Heart left ventricle (tissue), 16 donors: ENCODE data around the gene CALML5. TPM values are rescaled to one million over a fixed set of nuclear protein-coding genes. Genes with fewer than 3 reads are reported as not detected.
A peak's percentile ranks its signal among the peaks of the same experiment; 100 is the strongest.

Source experiments
- ATAC-seq, 4 donors: fragments of 200-7000 bp; cut with Tn5 transposase; one replicate each; pipeline ENCODE4 v1.9.1; 2020 to 2022; ENCODE audit warnings: moderate library complexity in 4 of 4, mild to moderate bottlenecking in 3 of 4, moderate number of reproducible peaks in 1 of 4
- DNase-seq, 5 donors: peaks; one replicate each; pipeline ENCODE4 v3.0.0-alpha.2; 2020
- H3K27ac ChIP-seq, 12 donors: fragments of 200-600 bp; sonication (generic) in 4 of 12; one replicate each; pipeline versions ENCODE4 v1.5.0 to v1.8.0; 2016 to 2022; ENCODE audit warnings: mild to moderate bottlenecking in 2 of 12
- H3K27me3 ChIP-seq, 9 donors: fragments of 200-600 bp; sonication (generic) in 2 of 9; one replicate each; pipeline versions ENCODE4 v1.5.1 to v1.8.0; 2016 to 2022; ENCODE audit warnings: mild to moderate bottlenecking in 3 of 9
- H3K36me3 ChIP-seq, 9 donors: fragments of 200-600 bp; sonication (generic) in 2 of 9; one replicate each; pipeline versions ENCODE4 v1.5.0 to v1.8.0; 2018 to 2022; ENCODE audit warnings: mild to moderate bottlenecking in 2 of 9
- H3K4me1 ChIP-seq, 12 donors: fragments of 200-600 bp; sonication (generic) in 4 of 12; one replicate each; pipeline versions ENCODE4 v1.5.0 to v1.8.0; 2016 to 2022; ENCODE audit warnings: mild to moderate bottlenecking in 3 of 12
- H3K4me3 ChIP-seq, 12 donors: fragments of 200-600 bp; sonication (generic) in 4 of 12; one replicate each; pipeline versions ENCODE4 v1.5.0 to v1.8.0; 2017 to 2022; ENCODE audit warnings: mild to moderate bottlenecking in 9 of 12, moderate library complexity in 4 of 12
- H3K9me3 ChIP-seq, 12 donors: fragments of 200-600 bp; sonication (generic) in 4 of 12; one replicate each; pipeline versions ENCODE4 v1.5.0 to v1.8.0; 2016 to 2022; ENCODE audit warnings: mild to moderate bottlenecking in 1 of 12
- POLR2A ChIP-seq, 2 donors: fragments of 450-650 bp; IDR thresholded peaks; one replicate each; pipeline ENCODE4 v1.6.1; 2017; ENCODE audit warnings: antibody characterized with exemption in 2 of 2, mild to moderate bottlenecking in 2 of 2, moderate library complexity in 2 of 2
- WGBS, 4 donors: extraction: QIAGEN DNeasy Blood & Tissue Kit in 2 of 4; methylation state at CpG; one replicate each; pipeline versions ENCODE4 v1.1.5 to v1.1.7; 2013 to 2018; 5-methylcytosine and 5-hydroxymethylcytosine counted together
- intact Hi-C, 10 donors: fragments of 100-400 bp; cut with DNase I; formaldehyde crosslinking; loops; one replicate each; pipeline versions ENCODE4 v1.11.1 to v1.14.2; 2022
- polyA plus RNA-seq, 2 donors: library from polyadenylated mRNA; stranded (reverse); fragments of 200-250 nt; gene quantifications; one replicate each; pipeline ENCODE4 v1.2.3, GENCODE V29; 2013
- total RNA-seq, 9 donors: library from RNA; depleted of rRNA in 2 of 9; stranded (reverse); fragments of >200 nt in 2 of 9; fragmentation: NEBNext Ultra II Directional in 3 of 9; extraction: Animal tissue kit (Norgen Biotek cat#: 25700) in 3 of 9; gene quantifications; one replicate each; pipeline versions ENCODE4 v1.1.0 to v1.2.4, GENCODE V29; 2016 to 2023
- TF ChIP-seq, protein P1 (sequence below), 12 donors: fragments of 200-600 bp; sonication (generic) in 4 of 12; IDR thresholded peaks; one replicate each; pipeline versions ENCODE4 v1.5.0 to v1.8.0; 2018 to 2022; ENCODE audit warnings: antibody characterized with exemption in 12 of 12, mild to moderate bottlenecking in 5 of 12
- donor health status: ischemic (EF 13 %, LVEDD 7.1; RV severe dilation, severe dysfunction).
- donor health status: healthy with polysubstance abuse.
- donor health status: DM: no; HTN: yes; CAD: no.
- donor health status: DM: no; HTN: no; CAD: no.
- donor health status: ischemic (EF 25% LVEDD 6.9; RV normal size, moderate dysfunction).
- donor health status: ischemic (EF 25% LVEDD 5.7; RV mildly dilated, moderate dysfunction).
- donor health status: healthy.
- donor health status: DM: yes; HTN: yes; CAD: no.
- donor health status: ischemic (EF 35%, LVEDD 5.7; RV mildly dilated, moderate dysfunction).
- donor health status: nonischemic (EF 11% LVEDD 7.7; RV severe dilation, severe dysfunction).
- donor health status: DM: yes; HTN: yes; CAD: no.
- donor health status: PGD.
- donor health status: ischemic (EF 29% LVEDD 5.4; RV normal size, mild dysfunction).
- donor health status: nonischemic (EF 23%, LVEDD 6.1; RV moderate dilation, normal function).

Gene CALML5
- total and polyA plus RNA-seq, 11 donors, result not detected

DNA sequence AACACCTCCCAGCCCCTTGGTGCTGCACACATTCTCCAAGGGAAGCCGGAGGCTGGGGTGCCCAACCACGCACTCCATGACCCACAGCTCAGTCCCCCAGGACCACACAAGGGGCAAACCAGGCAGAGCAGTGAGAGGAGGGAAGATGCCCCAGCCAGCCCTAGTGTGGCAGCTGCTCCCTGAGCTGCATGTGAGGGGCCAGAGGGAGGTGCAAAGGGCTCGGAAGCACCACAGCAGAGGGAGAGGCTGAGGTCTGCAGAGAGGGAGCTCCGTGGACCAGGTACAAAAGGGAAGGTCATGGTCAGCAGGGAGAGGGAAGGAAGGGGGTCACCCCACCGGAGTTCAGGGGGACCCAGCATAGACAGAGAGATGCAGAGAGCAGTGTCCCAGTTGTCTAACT lies 1.5 kb upstream of the CALML5 start:
- H3K4me1 ChIP-seq, result no peaks in the 10 kb centered on the region
- DNase-seq (no peak), ATAC-seq (no peak)
- H3K4me3 ChIP-seq, result no peak overlapping the region
- H3K36me3 ChIP-seq, result no peaks in the 10 kb centered on the region
- H3K27me3 ChIP-seq, result no peaks in the 10 kb centered on the region
- no peaks in the 10 kb centered on the region for H3K9me3 ChIP-seq
- intact Hi-C loops, result no loop called here
- WGBS, 4 donors, result 79 to 84% (median 81%) methylated on average over 5 of the region's 5 CpGs
- no peak for TF ChIP-seq POLR2A (IDR thresholded peaks at IDR 0.05)
- TF ChIP-seq, protein P1, sequence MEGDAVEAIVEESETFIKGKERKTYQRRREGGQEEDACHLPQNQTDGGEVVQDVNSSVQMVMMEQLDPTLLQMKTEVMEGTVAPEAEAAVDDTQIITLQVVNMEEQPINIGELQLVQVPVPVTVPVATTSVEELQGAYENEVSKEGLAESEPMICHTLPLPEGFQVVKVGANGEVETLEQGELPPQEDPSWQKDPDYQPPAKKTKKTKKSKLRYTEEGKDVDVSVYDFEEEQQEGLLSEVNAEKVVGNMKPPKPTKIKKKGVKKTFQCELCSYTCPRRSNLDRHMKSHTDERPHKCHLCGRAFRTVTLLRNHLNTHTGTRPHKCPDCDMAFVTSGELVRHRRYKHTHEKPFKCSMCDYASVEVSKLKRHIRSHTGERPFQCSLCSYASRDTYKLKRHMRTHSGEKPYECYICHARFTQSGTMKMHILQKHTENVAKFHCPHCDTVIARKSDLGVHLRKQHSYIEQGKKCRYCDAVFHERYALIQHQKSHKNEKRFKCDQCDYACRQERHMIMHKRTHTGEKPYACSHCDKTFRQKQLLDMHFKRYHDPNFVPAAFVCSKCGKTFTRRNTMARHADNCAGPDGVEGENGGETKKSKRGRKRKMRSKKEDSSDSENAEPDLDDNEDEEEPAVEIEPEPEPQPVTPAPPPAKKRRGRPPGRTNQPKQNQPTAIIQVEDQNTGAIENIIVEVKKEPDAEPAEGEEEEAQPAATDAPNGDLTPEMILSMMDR (IDR thresholded peaks at IDR 0.05), result no peak
- no peak overlapping the region for H3K27ac ChIP-seq

DNA sequence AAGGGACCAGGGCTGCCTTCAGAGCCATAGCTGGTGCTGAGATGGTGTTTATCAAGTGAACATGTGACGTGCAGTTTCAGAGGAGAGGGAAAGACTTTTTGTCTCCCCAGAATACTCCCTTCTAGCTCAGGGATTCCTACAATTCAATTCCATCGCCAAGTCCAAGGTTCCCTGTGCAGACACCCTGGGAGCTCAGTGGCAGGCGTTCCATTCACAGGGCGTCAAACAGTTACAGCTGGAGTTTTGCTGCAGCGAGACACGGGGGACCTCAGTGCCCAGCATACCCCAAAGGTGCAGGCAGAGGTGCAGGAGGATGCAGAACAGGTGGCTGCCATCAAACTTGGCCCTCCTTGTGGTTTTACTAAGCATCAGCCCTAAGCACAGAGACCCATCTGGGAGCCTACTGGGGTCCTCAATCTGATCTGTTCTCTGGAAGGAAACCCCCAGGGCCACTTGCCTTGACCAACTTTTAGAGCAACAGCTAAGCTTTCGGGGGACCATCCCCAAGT lies 846 bp upstream of the CALML5 start:
- Histone ChIP-seq H3K36me3 (no peaks in the 10 kb centered on the region), H3K4me3 (no peak overlapping the region), H3K27me3 (no peaks in the 10 kb centered on the region), H3K27ac (no peak overlapping the region), H3K9me3 (no peaks in the 10 kb centered on the region), H3K4me1 (no peaks in the 10 kb centered on the region)
- no peak for TF ChIP-seq POLR2A (IDR thresholded peaks at IDR 0.05)
- TF ChIP-seq, protein P1 (IDR thresholded peaks at IDR 0.05), result no peak
- DNase-seq (no peak), ATAC-seq (no peak)
- WGBS, 4 donors, result 81 to 93% (median 89%) methylated on average over 7 of the region's 7 CpGs
- intact Hi-C loops, result no loop called here

DNA sequence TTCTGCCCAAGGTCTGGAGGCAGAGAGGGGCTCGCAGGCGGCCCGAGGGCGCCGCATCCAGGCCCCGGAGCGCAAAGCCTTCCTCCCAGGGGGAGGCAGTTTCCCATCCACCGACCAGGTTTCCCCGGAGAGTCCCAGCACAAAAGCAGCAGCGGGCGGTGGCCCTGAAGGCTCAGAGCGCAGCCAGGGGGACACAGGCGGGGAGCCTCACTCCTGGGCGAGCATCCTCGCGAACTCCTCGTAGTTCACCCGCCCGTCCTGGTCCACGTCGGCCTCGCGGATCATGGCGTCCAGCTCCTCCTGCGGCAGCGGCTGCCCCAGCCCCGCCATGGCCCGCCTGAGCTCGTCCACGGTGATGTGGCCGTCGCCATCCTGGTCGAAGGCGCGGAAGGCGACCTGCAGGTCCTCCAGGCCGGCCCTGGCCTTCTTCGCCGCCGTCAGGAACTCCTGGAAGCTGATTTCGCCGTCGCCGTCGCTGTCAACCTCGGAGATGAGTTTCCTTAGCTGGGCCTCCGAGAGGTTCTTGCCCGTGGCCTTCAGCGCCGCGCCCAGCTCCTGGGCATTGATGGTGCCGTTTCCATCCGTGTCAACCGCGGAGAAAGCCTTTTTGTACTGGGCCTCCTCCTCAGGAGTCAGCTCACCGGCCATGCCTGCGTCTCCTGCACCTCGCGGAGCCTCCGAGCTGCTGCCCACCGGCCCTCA lies 428 bp downstream of the CALML5 start:
- intact Hi-C loops, result no loop called here
- WGBS, 4 donors, result 92 to 99% (median 94%) methylated on average over 40 to 61 of the region's 61 CpGs
- H3K9me3 ChIP-seq, result no peaks in the 10 kb centered on the region
- H3K4me1 ChIP-seq, result no peaks in the 10 kb centered on the region
- no peak for TF ChIP-seq POLR2A (IDR thresholded peaks at IDR 0.05)
- TF ChIP-seq, protein P1 (IDR thresholded peaks at IDR 0.05), result no peak
- H3K4me3 ChIP-seq, result no peak overlapping the region
- no peak overlapping the region for H3K27ac ChIP-seq
- DNase-seq (no peak), ATAC-seq (no peak)
- no peaks in the 10 kb centered on the region for H3K27me3 ChIP-seq
- H3K36me3 ChIP-seq, result no peaks in the 10 kb centered on the region

DNA sequence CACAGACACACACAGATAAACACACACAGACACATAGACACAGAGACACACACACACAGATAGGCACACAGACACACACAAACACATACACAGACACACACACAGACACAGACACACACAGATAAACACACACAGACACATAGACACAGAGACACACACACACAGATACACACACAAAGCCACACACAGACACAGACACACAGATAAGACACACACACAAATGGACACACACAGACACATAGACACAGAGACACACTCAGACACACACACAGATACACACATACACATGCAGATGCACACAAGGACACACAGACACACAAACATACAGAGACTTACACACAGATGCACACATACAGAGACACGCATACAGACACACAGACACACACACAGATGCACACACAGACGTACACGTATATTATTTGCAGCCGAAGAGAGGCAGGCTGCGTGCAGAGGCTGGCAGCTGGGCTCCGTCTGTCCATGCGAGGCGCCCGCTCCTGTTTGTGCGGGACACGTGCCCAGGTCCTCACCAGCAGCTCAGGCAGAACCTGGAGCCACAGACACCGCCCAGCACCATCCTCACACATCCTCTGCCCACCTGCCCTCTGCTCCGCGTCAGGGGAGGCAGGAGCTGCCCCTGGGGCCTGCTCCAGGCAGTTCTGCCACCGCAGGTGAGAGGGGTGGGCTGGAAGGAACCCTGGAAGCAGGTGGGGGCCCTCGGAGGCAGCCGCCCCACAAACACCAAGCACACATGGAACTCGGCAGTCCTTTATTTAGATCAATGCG lies 1.2 kb downstream of the CALML5 start:
- no peak for DNase-seq

More for the DNA sequence above, 1.2 kb downstream of the CALML5 start:
- no peak overlapping the region for H3K27ac ChIP-seq
- H3K9me3 ChIP-seq, result no peaks in the 10 kb centered on the region
- 90 to 95% (median 91%) methylated on average over 18 to 19 of the region's 19 CpGs for WGBS, 4 donors
- intact Hi-C loops, result no loop called here
- no peaks in the 10 kb centered on the region for H3K27me3 ChIP-seq
- H3K4me3 ChIP-seq, result no peak overlapping the region
- H3K4me1 ChIP-seq, result no peaks in the 10 kb centered on the region
- H3K36me3 ChIP-seq, result no peaks in the 10 kb centered on the region
- ATAC-seq, result peak in 1 of 4 donors; percentile 8
- TF ChIP-seq, protein P1 (IDR thresholded peaks at IDR 0.05), result no peak
- no peak for TF ChIP-seq POLR2A (IDR thresholded peaks at IDR 0.05)
